Fibroblast of skin of left quadriceps (primary cell): ENCODE data around the gene ATP8A2.
"Not testable (repeated sequence)": the region's sequence is repeated elsewhere in the genome, so short reads cannot be mapped to it uniquely, and the experiment has no call there.

Source experiments
- DNase-seq, 2 experiments: peaks; one replicate each; pipeline ENCODE4 v3.0.0-alpha.2; 2013; ENCODE audit warnings: low read depth in 2 of 2

Gene ATP8A2

GRCh38 chr13:25541434-25542123 lies 169.8 kb downstream of the ATP8A2 start:
- DNase-seq: no peak

GRCh38 chr13:25548991-25549390 lies 177.2 kb downstream of the ATP8A2 start:
- not testable (repeated sequence) for DNase-seq

- no peak for DNase-seq
These were observed 190.0 kb downstream of the ATP8A2 start for GRCh38 chr13:25561812-25562211.

- no peak for DNase-seq
These were observed 198.4 kb downstream of the ATP8A2 start for GRCh38 chr13:25570185-25570584.

GRCh38 chr13:25571237-25571636 lies 199.5 kb downstream of the ATP8A2 start:
- DNase-seq: no peak

- not testable (repeated sequence) for DNase-seq
These were observed 200.4 kb downstream of the ATP8A2 start for GRCh38 chr13:25572171-25572570.

GRCh38 chr13:25574437-25575411 lies 202.9 kb downstream of the ATP8A2 start:
- DNase-seq: peak; percentile 63 to 68

- DNase-seq: no peak
These were observed 203.8 kb downstream of the ATP8A2 start for GRCh38 chr13:25575562-25575961.

- no peak for DNase-seq
These were observed 206.8 kb downstream of the ATP8A2 start for GRCh38 chr13:25578526-25578925.

- DNase-seq: no peak
These were observed 207.4 kb downstream of the ATP8A2 start for GRCh38 chr13:25579221-25579620.

- DNase-seq: no peak
These were observed 209.6 kb downstream of the ATP8A2 start for GRCh38 chr13:25581351-25581750.

- no peak for DNase-seq
These were observed 212.3 kb downstream of the ATP8A2 start for GRCh38 chr13:25584087-25584486.

- no peak for DNase-seq
These were observed 213.2 kb downstream of the ATP8A2 start for GRCh38 chr13:25585000-25585399.

GRCh38 chr13:25587326-25587980 lies 215.7 kb downstream of the ATP8A2 start:
- DNase-seq: no peak

GRCh38 chr13:25588336-25589060 lies 216.7 kb downstream of the ATP8A2 start:
- no peak for DNase-seq

- DNase-seq: no peak
These were observed 226.6 kb downstream of the ATP8A2 start for GRCh38 chr13:25598421-25598820.

- no peak for DNase-seq
These were observed 230.4 kb downstream of the ATP8A2 start for GRCh38 chr13:25602176-25602575.

GRCh38 chr13:25604106-25604505 lies 232.3 kb downstream of the ATP8A2 start:
- no peak for DNase-seq

GRCh38 chr13:25607096-25607495 lies 235.3 kb downstream of the ATP8A2 start:
- DNase-seq: no peak

GRCh38 chr13:25608181-25608580 lies 236.4 kb downstream of the ATP8A2 start:
- no peak for DNase-seq

- no peak for DNase-seq
These were observed 244.9 kb downstream of the ATP8A2 start for GRCh38 chr13:25616674-25617073.

GRCh38 chr13:25619897-25620296 lies 248.1 kb downstream of the ATP8A2 start:
- no peak for DNase-seq
